ENCODE measurements around the gene ANKRD27. TPM values are rescaled to one million over a fixed set of nuclear protein-coding genes. Genes with fewer than 3 reads are reported as not detected.

ANKRD27 gene
- polyA plus RNA-seq, 1 of the 3 experiments (the other 2 are of a cell fraction): 16.5 TPM

DNA sequence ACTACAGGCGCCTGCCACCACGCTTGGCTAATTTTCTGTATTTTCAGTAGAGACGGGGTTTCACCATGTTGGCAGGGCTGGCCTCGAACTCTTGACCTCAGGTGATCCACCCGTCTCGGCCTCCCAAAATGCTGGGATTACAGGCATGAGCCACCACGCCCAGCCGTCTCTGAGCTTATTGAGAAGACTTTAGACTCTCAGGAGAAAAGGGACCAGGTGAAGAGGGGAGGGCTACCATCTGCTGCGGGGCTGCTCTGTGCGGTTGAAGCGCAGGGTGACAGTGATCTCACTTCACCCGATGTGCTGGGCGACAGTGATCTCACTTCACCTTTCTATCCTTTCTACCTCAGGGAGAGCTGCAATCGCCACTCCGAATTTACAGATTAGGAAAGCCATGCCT is 68.7 kb downstream of the ANKRD27 start:
- Histone ChIP-seq H3K9me2 (no peaks in the 10 kb centered on the region), H3K9ac (no peak overlapping the region), H3K36me3 (replicated peaks in 1 of 2; ENCODE audit: control insufficient read depth in 1 of 2, insufficient read depth in 2 of 2, low read length in 1 of 2) (peaks cover 29 to 31% of the 10 kb centered on the region in 2 experiments), H3K9me3 (no peaks in the 10 kb centered on the region), H3F3A (replicated peaks; ENCODE audit: insufficient read depth) (no peaks in the 10 kb centered on the region), H3K27me3 (ENCODE audit: insufficient read depth) (no peaks in the 10 kb centered on the region), H3K79me2 (ENCODE audit: insufficient read depth) (no peaks in the 10 kb centered on the region), H2AFZ (ENCODE audit: low read depth) (no peak overlapping the region), H3K4me2 (no peak overlapping the region), H4K20me1 (ENCODE audit: insufficient read depth) (no peaks in the 10 kb centered on the region), H3K4me1 (ENCODE audit: control insufficient read depth in 1 of 2, insufficient read depth in 2 of 2, low read depth in 1 of 2, low read length in 1 of 2) (peaks cover 0 to 3% of the 10 kb centered on the region in 2 experiments; a peak in 1 of 4 replicates), H3K27ac (ENCODE audit: low read depth in 2 of 2, low read length in 1 of 2) (no peak overlapping the region), H3K4me3 (ENCODE audit: low read depth in 2 of 2, low read length in 1 of 2) (no peak overlapping the region)
- 86% methylated on average over 15 of the region's 15 CpGs for WGBS (ENCODE audit: low lambda C conversion rate)
- TF ChIP-seq, protein P1, sequence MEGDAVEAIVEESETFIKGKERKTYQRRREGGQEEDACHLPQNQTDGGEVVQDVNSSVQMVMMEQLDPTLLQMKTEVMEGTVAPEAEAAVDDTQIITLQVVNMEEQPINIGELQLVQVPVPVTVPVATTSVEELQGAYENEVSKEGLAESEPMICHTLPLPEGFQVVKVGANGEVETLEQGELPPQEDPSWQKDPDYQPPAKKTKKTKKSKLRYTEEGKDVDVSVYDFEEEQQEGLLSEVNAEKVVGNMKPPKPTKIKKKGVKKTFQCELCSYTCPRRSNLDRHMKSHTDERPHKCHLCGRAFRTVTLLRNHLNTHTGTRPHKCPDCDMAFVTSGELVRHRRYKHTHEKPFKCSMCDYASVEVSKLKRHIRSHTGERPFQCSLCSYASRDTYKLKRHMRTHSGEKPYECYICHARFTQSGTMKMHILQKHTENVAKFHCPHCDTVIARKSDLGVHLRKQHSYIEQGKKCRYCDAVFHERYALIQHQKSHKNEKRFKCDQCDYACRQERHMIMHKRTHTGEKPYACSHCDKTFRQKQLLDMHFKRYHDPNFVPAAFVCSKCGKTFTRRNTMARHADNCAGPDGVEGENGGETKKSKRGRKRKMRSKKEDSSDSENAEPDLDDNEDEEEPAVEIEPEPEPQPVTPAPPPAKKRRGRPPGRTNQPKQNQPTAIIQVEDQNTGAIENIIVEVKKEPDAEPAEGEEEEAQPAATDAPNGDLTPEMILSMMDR (IDR thresholded peaks at IDR 0.05): no peak
- TF ChIP-seq, protein P2, sequence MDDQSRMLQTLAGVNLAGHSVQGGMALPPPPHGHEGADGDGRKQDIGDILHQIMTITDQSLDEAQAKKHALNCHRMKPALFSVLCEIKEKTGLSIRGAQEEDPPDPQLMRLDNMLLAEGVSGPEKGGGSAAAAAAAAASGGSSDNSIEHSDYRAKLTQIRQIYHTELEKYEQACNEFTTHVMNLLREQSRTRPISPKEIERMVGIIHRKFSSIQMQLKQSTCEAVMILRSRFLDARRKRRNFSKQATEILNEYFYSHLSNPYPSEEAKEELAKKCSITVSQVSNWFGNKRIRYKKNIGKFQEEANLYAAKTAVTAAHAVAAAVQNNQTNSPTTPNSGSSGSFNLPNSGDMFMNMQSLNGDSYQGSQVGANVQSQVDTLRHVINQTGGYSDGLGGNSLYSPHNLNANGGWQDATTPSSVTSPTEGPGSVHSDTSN (IDR thresholded peaks at IDR 0.05): no peak
- TF ChIP-seq ELF1 (IDR thresholded peaks at IDR 0.05): no peak
- no peak for DNase-seq
- CTCF ChIA-PET: no interaction called here
- POLR2A ChIA-PET: no interaction called here

DNA sequence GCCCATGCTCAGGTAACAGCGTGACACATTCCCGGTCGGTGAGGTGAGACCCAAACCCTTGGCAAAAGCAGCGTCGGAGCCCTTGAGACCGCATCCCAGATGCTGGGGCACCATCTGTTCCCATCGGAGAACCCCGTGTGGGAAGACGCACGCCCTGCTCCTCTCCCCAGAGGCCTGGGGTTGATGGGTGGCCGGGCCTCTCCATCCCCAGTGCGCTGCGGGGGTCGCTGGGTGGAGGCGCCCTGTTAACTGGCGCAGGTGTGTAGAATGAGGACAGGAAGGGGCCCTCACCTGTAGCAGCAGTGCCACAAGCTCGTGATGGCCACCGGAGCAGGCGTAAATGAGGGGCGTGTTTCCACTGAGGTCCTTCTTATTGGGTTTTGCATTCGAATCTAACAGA is 69.4 kb downstream of the ANKRD27 start:
- H4K20me1 ChIP-seq (ENCODE audit: insufficient read depth): no peaks in the 10 kb centered on the region
- H3K9me2 ChIP-seq: no peaks in the 10 kb centered on the region
- H3K36me3 ChIP-seq (replicated peaks in 1 of 2; ENCODE audit: control insufficient read depth in 1 of 2, insufficient read depth in 2 of 2, low read length in 1 of 2): peaks cover 26 to 31% of the 10 kb centered on the region in 2 experiments
- H3F3A ChIP-seq (replicated peaks; ENCODE audit: insufficient read depth): no peaks in the 10 kb centered on the region
- no peaks in the 10 kb centered on the region for H3K4me1 ChIP-seq (ENCODE audit: control insufficient read depth in 1 of 2, insufficient read depth in 2 of 2, low read depth in 1 of 2, low read length in 1 of 2)
- ChIA-PET POLR2A (no interaction called here), CTCF (no interaction called here)
- H3K79me2 ChIP-seq (ENCODE audit: insufficient read depth): no peaks in the 10 kb centered on the region
- TF ChIP-seq, protein P1 (IDR thresholded peaks at IDR 0.05): no peak
- TF ChIP-seq NFIC (IDR thresholded peaks at IDR 0.05; ENCODE audit: borderline replicate concordance) (no peak), SMC3 (IDR thresholded peaks at IDR 0.05; ENCODE audit: low read depth, low read length) (no peak), RAD21 (IDR thresholded peaks at IDR 0.05; ENCODE audit: low read length) (no peak), EP300 (IDR thresholded peaks at IDR 0.05; ENCODE audit: borderline replicate concordance in 1 of 2, low read depth in 1 of 2, low read length in 1 of 2) (no peak), GATA2 (CRISPR knock-in tag; IDR thresholded peaks at IDR 0.05) (no peak), POLR2AphosphoS5 (IDR thresholded peaks at IDR 0.05; ENCODE audit: low read depth, low read length) (no peak), FOSL2 (IDR thresholded peaks at IDR 0.05; ENCODE audit: borderline replicate concordance, low read depth) (no peak)
- TF ChIP-seq, protein P3, sequence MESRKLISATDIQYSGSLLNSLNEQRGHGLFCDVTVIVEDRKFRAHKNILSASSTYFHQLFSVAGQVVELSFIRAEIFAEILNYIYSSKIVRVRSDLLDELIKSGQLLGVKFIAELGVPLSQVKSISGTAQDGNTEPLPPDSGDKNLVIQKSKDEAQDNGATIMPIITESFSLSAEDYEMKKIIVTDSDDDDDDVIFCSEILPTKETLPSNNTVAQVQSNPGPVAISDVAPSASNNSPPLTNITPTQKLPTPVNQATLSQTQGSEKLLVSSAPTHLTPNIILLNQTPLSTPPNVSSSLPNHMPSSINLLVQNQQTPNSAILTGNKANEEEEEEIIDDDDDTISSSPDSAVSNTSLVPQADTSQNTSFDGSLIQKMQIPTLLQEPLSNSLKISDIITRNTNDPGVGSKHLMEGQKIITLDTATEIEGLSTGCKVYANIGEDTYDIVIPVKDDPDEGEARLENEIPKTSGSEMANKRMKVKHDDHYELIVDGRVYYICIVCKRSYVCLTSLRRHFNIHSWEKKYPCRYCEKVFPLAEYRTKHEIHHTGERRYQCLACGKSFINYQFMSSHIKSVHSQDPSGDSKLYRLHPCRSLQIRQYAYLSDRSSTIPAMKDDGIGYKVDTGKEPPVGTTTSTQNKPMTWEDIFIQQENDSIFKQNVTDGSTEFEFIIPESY (IDR thresholded peaks at IDR 0.05; ENCODE audit: borderline replicate concordance, low read depth): no peak
- TF ChIP-seq, protein P2 (IDR thresholded peaks at IDR 0.05): no peak
- H3K9me3 ChIP-seq: no peaks in the 10 kb centered on the region
- DNase-seq: no peak
- H3K4me2 ChIP-seq: no peak overlapping the region
- 96% methylated on average over 20 of the region's 21 CpGs for WGBS (ENCODE audit: low lambda C conversion rate)
- no peak overlapping the region for H3K4me3 ChIP-seq (ENCODE audit: low read depth in 2 of 2, low read length in 1 of 2)
- no peak overlapping the region for H2AFZ ChIP-seq (ENCODE audit: low read depth)
- H3K9ac ChIP-seq: no peak overlapping the region
- H3K27me3 ChIP-seq (ENCODE audit: insufficient read depth): no peaks in the 10 kb centered on the region
- no peak overlapping the region for H3K27ac ChIP-seq (ENCODE audit: low read depth in 2 of 2, low read length in 1 of 2)

All from SK-N-SH (cell line).